ENCODE data around the gene FBXL17.
"Not testable (repeated sequence)": the region's sequence is repeated elsewhere in the genome, so short reads cannot be mapped to it uniquely, and the experiment has no call there.

FBXL17 gene

DNA sequence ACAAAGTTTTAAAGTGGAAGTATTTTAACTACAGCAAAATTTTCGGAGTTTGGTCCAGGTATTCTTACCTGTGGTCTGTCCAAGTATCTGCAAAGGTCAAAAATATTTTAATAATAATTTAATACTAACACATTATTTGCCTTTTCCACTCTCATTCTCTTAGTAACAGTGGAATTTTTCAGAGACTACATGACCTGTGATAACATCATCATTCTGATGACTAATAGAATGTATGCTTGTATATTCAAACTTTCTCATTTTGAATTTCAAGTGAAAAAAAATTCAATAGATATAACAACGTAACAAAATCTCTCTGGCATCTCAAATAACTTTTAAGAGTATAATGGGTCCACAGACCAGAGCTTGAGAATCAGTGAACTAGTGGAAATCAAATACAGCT is 78.3 kb downstream of the FBXL17 start:
- no peak for DNase-seq (ENCODE audit: low spot score)

DNA sequence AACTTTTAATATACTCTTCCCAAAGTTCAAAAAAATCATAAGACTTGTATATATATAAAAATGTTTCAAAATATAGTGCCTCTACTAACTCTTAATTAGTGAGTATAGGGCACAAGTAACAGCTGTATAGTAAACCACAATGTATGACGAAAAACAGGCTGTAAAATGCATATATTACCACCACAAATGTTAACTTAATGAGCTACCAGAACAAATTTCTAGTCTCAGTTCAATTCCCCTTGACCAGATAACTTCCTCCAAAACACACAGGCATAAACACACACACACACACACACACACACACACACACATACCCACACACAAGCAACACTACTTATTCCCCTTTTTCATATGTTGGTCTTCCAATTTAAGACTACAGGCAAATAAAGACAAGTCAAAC is 78.8 kb downstream of the FBXL17 start:
- DNase-seq (ENCODE audit: low spot score): no peak

DNA sequence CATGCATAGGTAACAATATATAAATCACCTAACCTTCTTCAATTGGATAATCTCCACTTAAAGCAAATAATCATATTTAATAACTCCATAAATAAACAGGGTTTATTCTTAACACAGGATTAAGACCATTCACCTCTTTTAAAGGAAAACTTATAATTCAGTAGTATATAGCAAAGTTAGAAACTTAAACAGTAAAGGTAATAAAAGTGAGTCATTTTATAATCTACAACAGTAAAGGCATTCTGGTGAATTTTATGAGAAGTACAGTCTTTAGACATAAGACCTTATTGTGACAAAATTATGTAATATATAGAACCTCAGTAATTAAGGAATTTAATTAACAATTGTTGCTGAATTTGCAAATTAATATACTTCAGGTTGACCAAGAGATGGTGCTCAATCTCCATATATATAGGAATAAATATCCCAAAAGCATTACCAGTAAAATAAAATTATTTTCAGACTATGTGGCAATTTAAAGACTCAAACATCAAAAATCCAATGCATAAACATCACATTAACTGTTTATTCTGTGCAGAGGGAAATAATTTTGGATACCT is 84.8 kb downstream of the FBXL17 start:
- no peak for DNase-seq (ENCODE audit: low spot score)

DNA sequence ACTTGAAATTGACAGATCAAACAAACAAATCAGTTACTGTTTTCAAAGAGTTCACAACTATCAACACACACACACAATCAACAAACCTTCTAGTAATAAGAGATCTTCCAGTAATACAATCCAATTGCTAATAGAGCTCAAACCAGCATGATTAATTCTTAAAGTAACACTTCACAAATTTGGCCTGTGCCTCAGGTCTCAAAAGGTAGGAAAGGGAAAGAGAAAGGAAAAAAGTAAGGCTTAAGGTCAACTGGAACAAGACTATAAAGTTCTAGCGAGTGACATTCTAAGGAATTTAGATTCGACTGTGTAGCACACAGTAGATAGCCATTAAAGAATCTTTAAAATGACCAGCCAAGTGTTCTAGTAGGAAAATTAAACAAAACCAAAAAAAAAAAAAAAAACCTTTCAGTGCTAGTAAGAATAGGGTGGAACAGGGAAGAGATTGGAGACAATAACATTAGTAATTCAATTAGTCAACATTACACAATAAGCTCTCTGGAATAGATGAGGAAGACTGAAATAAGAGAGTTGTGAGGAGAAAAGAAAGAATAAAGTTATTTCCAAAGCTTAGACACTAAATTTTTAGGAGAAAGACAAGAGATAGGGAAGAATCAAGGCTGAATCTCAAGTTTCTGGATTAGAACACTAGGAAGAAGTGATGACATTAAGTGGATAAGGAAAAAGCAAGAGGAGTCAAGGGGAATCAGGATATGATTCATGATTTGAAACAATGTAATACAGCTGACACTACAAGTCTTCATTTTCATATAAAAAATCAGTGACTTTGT is 86.1 kb downstream of the FBXL17 start:
- peak; percentile 42 for DNase-seq (ENCODE audit: low spot score)

DNA sequence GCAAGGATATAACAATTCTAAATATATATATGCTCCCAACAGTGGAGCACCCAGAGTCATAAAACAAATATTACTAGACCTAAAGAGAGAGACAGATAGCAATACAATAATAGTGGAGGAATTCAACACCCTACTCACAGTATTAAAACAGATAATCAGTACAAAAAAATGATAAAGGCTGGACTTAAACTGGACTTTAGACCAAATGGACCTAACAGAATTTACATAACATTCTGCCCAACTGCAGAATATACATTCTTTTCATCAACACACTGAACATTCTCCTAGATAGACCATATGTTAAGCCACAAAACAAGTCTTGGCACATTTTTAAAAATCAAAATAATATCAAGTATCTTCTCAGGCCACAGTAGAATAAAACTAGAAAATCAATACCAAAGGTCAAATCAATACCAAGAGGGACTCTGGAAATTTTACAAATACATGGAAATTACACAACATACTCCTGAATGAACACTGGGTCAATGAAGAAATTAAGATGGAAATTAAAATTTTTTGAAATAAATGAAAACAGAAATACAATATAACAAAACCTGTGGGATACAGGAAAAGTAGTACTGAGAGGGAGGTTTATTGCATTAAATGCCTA is 100.8 kb downstream of the FBXL17 start:
- DNase-seq (ENCODE audit: low spot score): no peak

DNA sequence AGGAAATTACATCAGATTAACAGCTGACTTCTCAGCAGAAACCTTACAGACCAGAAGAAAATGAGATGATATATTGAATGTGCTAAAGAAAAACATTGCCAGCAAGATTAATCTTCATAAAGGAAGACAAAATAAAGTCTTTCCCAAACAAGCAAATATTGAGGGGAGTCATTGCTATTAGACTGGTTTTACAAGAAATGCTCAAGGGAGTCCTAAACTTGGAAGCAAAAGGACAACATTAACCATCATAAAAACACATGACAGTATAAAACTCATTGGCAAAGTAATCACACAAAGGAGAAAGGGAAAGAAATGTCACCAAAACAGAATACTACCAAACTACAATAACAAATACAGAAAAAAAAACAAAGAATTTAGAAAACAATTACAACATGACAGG is 101.7 kb downstream of the FBXL17 start:
- DNase-seq (ENCODE audit: low spot score): no peak

DNA sequence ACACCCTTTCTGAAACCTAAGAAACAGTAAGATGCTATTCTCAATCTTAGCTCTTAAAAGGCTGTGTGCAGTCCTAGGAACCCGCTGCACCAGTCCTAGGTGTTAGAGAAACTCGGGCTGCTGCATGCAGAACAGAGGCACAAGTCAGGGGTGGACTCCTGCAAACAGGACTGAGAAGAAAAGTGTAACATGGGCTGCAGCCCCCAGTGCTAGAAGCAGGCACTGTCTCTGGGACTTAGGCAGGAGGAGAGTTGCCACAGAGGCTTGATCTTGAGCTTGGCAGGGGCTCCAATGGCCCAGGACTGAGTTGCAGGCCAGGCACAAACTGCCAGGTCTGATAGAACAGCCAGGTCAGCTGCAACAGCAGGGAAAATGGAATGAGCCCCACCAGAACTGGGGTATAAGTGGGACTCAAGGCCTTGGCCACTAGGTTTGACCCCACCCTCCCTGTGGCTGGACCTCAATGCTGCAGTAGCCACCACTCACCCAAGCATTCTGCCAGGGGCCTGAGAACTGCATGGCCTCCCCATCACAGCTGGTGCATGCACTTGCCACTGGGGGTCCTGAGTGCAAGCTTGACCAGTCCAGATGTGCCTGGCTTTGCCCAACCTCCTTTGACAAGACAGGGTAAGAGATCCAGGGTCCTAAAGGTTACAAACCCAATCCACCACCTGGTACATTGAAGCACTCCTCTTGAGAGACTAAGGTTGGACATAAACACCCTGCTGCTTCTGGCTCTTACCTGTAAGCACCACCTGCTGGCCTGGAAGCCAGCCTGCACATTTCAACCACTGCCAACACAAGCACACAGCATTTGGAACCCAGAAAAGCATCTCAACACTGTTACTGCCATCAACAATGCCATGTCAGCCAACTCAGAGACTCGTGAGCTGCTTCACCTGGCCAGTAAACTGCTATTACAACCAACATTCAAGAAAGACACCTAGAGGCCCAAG is 103.3 kb downstream of the FBXL17 start:
- no peak for DNase-seq (ENCODE audit: low spot score)

DNA sequence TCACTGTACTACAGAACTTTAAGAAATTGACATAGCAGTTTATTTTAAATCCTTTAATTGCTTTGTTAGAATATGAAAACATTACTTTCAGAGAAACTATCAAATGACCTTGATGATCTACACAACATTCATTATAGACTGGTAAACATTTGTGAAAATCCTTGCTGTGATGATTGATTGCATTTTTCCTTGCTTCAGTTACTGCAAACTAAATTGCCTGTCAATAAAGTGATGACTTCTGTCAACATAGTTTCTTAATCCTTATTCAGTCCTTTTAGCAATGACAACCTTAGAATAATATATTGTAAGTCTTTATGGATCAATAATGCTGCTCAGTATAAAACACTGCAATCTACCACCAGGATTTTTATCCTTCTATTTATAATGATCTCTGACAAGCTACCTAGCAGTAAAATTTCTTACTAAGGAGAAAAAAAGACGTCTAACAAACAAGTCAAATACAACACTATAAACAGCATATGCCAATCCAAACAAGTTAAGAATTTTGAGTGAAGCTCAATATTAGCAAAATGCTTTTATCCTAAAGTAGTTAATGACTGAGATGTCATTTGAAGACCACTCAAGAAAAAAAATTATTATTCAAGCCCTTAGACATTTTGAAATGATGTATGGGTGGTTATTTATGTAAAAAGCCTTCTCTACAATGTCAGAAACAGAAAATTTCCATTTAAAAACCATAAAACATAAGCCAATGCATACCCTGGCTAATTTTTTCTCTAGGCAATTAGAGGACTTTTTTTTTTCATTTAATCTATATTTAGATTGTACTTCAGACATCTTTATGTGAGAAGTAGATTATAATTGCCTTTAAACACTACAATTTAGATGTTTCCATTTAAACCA is 105.5 kb downstream of the FBXL17 start:
- DNase-seq (ENCODE audit: low spot score): no peak

DNA sequence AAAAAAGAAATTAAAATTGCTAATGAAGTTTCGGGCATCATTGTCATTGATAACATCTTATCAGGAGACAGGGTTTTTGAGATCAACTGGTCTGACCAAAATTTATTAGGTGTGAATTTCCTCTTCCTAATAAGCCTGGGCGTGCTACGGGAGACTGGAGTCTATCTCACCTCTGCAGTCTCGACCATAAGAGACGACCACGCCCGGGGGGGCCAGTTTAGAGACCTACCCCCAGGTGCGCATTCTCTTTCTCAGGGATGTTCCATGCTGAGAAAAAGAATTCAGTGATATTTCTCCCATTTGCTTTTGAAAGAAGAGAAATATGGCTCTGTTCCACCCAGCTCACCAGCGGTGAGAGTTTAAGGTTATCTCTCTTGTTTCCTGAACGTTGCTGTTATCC is 107.8 kb downstream of the FBXL17 start:
- DNase-seq (ENCODE audit: low spot score): not testable (repeated sequence)

DNA sequence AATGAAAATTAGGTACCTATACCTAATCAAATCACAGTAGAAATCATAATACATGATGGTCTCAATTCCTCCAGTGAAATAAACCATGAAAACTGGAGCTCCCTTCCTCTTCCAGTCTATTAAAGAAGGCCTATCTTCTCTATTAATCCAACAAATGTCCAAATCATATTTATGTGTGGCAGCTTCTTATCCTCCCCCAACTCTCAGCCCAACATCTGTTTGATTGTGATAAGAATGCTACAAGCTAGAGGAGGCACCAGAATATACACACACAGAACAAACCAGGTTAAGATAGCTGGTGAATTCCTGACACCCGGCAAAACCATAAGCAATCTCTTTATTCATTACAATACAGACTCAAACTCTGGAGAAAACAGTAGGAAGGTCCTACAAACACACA is 110.8 kb downstream of the FBXL17 start:
- DNase-seq (ENCODE audit: low spot score): no peak

DNA sequence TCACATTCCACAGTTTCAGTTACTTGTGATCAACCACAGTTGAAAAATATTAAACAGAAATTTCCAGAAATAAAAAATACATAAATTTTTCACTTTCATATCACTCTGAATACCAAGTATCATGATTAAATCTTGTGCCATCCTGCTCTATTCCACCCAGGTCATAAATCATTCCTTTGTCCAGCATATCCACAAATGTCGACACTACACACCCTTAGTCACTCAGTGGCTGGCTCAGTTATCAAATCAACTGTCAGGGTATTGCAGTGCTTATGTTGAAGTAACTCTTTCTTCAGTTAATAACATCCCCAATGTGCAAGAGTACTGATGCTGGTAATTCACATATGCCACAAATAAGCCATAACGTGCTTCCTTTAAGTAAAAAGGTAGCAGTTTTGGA is 115.7 kb downstream of the FBXL17 start:
- DNase-seq (ENCODE audit: low spot score): peak; percentile 32

DNA sequence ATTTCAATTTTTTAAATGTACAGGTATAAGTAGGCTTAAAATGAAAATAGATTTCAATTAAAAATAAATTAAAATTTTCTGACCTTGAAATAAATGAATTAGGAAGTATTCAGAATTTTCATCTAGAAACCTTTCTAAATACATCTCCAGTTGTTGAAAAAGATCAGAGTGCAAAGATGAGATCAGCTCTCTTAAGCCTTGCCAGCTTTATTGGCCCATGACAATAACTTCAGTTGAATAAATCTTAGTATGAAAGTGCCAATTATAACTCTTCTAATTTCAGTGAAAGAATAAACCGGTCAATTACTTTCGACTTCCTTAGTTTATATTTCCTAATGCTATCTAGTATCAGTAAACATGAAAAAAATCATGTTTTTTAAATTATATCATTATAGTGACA is 117.4 kb downstream of the FBXL17 start:
- DNase-seq (ENCODE audit: low spot score): no peak

DNA sequence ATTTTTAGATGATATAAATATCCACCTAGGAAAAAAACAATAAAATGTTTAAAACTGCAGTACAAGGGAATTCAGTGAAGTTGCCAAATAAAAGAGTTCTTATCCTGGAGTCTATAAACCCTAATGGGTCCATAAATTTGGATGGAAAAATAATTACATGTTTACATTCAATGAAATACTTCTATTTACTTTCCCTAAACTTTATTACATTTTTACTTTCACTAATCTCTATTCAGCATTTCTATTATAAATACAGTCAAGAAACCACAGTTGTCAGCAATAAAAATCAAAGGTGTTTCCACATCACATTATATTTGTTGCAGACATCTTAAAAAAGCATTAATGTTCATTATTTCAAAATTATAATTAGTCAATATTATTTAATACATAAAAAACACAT is 118.6 kb downstream of the FBXL17 start:
- no peak for DNase-seq (ENCODE audit: low spot score)

DNA sequence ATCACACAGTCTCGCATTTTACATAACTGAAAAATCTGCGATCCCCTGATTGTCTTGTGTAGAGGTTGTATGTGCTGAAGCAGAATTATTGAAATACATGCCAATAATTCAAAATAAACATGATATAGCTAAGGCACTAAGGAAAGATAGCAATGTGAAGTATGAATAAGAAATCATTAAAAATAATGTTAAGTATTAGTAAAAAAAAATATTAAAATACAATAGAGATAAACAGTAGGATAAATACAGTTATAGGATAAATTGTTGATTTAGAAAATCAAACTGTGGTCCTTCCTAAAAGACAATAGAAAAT is 121.1 kb downstream of the FBXL17 start:
- DNase-seq (ENCODE audit: low spot score): no peak

DNA sequence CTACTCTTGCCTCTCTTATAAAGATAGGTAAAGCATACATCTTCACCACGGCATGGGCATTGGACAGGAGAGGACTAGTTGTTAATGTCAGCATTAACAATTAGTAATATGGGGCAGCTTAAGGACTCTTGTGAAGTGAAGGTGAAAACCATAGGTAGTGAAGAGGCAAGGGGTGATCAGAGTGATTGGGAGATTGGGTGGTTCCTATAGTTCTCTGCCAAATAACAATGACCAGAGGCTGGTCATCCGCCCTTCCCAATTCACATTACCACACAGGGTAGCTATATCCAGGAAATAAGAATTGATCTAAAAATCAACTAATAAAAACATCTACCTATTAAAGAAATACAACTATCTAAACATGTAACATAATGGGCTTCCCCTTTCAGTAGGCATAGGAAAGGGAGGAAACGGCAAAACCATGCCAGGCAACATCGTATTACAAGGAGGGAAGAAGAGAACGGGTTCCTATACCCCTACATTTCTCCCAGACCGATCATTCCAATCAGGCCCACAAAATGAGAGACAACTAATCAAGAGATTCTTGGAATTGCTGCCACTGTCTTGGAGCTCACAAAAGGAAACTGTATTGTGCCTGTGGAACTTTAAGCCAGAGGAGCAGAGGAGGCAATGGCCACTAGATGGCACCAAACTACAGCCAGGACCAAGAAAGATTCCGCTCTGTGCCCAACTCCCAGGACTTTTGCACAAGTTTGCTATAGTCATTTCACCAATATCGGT is 121.6 kb downstream of the FBXL17 start:
- peak; percentile 74 for DNase-seq (ENCODE audit: low spot score)

DNA sequence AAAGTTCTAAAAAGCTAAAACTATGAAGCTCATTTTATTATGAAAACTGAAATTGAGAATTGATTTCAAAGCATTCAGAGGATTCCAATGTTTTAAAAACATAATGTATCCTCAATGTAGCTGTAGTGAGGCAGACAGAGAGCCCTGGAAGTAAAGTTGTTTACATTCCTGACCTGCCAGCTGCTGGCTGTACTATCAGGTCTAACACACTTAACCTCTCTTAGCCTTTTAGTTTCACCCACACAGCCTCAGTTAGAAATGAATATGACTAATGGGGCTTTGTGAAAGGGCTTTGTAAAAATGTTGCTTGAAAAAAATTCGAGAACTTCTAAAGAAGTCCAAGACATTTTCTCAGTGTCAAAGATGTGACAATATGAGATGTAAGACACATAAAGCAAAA is 122.6 kb downstream of the FBXL17 start:
- no peak for DNase-seq (ENCODE audit: low spot score)

DNA sequence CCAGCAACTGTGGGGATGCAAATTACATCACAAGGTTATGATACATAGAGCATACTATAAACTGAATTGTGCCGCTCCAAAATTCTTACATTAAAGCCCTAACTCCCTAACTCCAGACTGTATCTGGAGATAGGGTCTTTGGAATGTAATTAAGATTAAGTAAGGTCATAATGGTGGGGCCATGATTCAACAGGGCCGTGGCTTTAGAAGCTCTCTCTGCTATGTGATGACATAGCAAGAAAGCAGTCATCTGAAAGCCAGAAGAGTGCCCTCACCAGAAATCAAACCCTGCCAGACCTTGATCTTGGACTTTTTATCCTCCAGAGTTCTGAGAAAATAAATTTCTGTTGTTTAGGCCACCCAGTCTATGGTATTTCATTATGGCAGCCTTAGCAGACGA is 123.9 kb downstream of the FBXL17 start:
- peak; percentile 7 for DNase-seq (ENCODE audit: low spot score)

DNA sequence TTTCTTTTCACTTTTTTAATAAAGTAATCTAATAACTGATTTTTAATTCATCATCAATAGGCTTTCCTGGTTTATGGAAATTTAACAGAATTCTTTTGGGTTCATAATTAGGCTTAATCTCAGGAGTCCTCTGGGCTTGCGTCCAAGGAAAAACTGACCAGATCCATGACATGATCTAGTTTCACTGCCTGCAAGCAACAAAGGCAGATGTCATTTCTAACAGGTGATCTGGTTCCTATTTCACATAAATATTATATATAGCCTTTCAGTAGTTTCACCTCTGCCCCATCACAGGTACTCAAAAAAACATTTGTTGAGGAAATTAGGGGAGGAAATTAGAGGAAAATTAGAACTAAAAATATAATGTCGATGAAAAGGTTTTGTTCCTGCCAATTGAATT is 126.4 kb downstream of the FBXL17 start:
- DNase-seq (ENCODE audit: low spot score): no peak

DNA sequence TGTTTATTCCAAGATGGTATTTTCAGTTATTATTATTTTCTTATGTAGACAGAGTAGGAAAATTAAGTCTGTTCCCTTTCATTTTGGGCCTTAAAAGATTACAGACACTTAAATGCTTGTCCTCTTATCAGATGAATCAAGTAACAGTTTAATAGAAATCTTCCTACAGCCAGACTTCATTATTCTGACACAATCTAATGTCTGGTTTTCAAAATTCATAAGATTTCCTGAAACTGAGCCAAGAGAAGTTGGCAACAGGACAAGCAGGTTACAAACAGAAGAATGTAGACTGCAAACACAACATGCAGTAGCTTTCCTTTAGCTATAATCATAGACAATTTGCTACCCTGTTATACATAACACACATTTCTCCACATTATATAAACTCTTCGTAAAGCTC is 130.5 kb downstream of the FBXL17 start:
- peak; percentile 10 for DNase-seq (ENCODE audit: low spot score)

DNA sequence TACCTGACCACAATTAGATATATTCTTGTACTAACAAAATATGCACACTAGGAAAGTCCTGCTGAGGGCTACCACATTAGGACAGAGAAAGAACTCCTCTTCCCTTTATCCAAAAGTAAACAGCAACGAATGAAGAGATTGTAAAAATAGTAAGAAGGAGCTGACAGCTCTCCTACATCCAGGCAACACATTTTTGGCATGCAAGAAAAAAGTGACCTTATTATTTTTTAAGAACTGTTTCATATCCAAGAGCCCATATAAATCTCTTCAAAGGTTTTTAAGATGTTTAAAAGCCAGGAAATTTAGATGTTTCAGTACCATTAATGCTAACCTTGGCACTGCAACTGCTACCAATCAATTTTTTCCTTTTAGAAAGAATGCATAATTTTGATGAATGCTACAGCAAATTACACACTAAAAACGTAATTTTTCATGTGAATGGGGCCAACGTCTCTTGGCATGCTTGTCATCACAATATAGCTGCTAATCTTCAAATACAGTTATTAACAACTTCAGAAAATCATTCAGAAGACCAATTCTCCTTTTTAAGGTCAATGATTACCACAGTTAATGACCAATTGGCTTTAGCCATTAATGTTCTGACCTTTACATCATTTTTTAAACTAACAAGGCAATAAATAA is 132.0 kb downstream of the FBXL17 start:
- no peak for DNase-seq (ENCODE audit: low spot score)
